HG02759 (cell line): Measurements from ENCODE around the gene STRADA.

ENCODE experiments used
- ATAC-seq: cut with Tn5 transposase; IDR thresholded peaks from one replicate; pipeline ENCODE4 v1.9.1; 2021; ENCODE audit warnings: mild to moderate bottlenecking, moderate library complexity; ENCODE audit not compliant: unreplicated experiment

STRADA gene

GRCh38 chr17:63701868-63702720, 39.5 kb downstream of the STRADA start:
- no peak for ATAC-seq

GRCh38 chr17:63701456-63701820, 40.2 kb downstream of the STRADA start:
- ATAC-seq: no peak

- peak; percentile 22 for ATAC-seq
Measured at GRCh38 chr17:63700528-63701455, 40.8 kb downstream of the STRADA start.

GRCh38 chr17:63699638-63700527, 41.7 kb downstream of the STRADA start, which contains the start of gene LIMD2:
TSS of gene LIMD2 (minus strand) at chr17:63700125. CDS start at chr17:63699298, 827 bp downstream.
- ATAC-seq: peak; percentile 26

- ATAC-seq: peak; percentile 40
Measured at GRCh38 chr17:63698886-63699637, 42.5 kb downstream of the STRADA start.

- ATAC-seq: no peak
Measured at GRCh38 chr17:63698381-63698885, 43.2 kb downstream of the STRADA start.

GRCh38 chr17:63697341-63698286, 44.0 kb downstream of the STRADA start:
- ATAC-seq: peak; percentile 15

- ATAC-seq: no peak
Measured at GRCh38 chr17:63696381-63696961, 45.1 kb downstream of the STRADA start.

GRCh38 chr17:63695889-63696288, 45.7 kb downstream of the STRADA start:
- ATAC-seq: no peak

- no peak for ATAC-seq
Measured at GRCh38 chr17:63694950-63695773, 46.4 kb downstream of the STRADA start.

GRCh38 chr17:63694229-63694949, 47.2 kb downstream of the STRADA start:
- no peak for ATAC-seq

- no peak for ATAC-seq
Measured at GRCh38 chr17:63693411-63694113, 48.0 kb downstream of the STRADA start.

GRCh38 chr17:63692195-63692816, 49.3 kb downstream of the STRADA start:
- no peak for ATAC-seq

- no peak for ATAC-seq
Measured at GRCh38 chr17:63689479-63689878, 52.1 kb downstream of the STRADA start.

- ATAC-seq: peak; percentile 45
Measured at GRCh38 chr17:63688396-63689020, 53.1 kb downstream of the STRADA start.
